ENCODE results near the gene PARD3. TPM values are rescaled to one million over a fixed set of nuclear protein-coding genes. Genes with fewer than 3 reads are reported as not detected.

PARD3 gene
- total RNA-seq, 1 donor from 2014 or later: 88.7 TPM

GRCh38 chr10:34206078-34206934 lies 608.8 kb downstream of the PARD3 start:
- H3K9me3 ChIP-seq (ENCODE audit: control insufficient read depth in 3 of 3, low read length in 3 of 3): no peaks in the 10 kb centered on the region
- peaks cover 0 to 3% (median 0%) of the 10 kb centered on the region in 3 donors for H3K36me3 ChIP-seq (ENCODE audit: control insufficient read depth in 3 of 3, insufficient read depth in 3 of 3, low read length in 3 of 3)
- no peak overlapping the region for H3K27ac ChIP-seq (ENCODE audit: low read depth, low read length)
- H3K9ac ChIP-seq (ENCODE audit: low read depth in 1 of 3, low read length in 3 of 3): no peak overlapping the region
- no peaks in the 10 kb centered on the region for H3K4me1 ChIP-seq (ENCODE audit: control insufficient read depth in 3 of 3, insufficient read depth in 3 of 3, low read length in 3 of 3)
- no peak overlapping the region for H3K4me3 ChIP-seq (ENCODE audit: low read length in 3 of 3)
- no peaks in the 10 kb centered on the region for H3K27me3 ChIP-seq (ENCODE audit: control insufficient read depth in 3 of 3, insufficient read depth in 3 of 3, low read length in 3 of 3)

DNA sequence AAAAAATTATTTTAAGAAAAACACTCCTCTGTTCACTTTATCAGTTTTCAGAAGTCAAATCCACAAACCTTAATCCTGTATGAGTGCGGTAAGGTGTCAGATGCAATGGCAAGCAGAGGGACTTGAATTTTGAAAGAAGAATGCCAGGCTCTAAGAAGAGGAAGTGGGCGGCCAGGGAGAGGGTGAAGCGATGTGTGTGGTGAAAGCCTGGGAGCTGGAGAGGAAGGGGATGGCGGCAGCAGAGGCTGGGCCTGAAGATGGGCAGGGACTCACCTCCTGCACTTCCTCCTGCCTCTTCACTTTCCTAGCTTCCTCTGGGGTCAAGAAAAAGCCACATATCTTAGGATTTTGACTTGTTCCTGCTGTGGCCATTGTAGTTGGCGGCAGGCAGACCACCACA lies 609.6 kb downstream of the PARD3 start:
- H3K9ac ChIP-seq (ENCODE audit: low read depth in 1 of 3, low read length in 3 of 3): no peak overlapping the region

DNA sequence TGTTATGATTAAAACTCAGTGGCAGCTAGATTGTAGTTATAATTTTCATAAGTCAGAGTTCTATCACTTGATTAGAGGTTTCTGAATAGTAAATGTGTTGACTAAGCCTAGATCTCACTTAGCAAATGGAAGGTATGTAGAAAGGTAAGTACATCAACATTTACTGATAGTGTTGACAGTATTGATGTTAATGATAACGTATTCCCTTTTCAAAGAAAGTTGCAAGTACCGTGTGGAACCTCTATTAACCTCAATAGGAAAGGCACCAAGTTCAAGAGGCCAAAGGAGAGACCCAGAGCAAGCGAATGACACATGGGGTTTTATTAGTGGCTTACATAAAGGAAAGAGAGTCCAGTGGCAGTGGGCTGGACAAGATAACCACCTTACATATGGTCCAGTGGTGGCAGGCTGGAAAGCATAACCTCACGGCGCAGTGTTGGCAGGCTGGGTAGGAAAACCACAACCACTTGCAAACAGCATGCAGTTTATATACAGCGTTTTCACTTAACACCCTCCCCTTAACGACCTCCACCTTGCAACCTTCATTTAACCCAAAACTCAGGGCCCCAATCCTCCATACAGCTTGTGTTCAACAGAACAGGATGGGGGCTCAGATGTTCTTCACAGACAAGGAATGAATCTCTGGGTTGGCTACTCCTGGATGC lies 611.0 kb downstream of the PARD3 start:
- H3K36me3 ChIP-seq (ENCODE audit: control insufficient read depth in 3 of 3, insufficient read depth in 3 of 3, low read length in 3 of 3): no peaks in the 10 kb centered on the region

More for the DNA sequence above, 609.6 kb downstream of the PARD3 start:
- H3K36me3 ChIP-seq (ENCODE audit: control insufficient read depth in 3 of 3, insufficient read depth in 3 of 3, low read length in 3 of 3): peaks cover 0 to 3% (median 0%) of the 10 kb centered on the region in 3 donors
- H3K27me3 ChIP-seq (ENCODE audit: control insufficient read depth in 3 of 3, insufficient read depth in 3 of 3, low read length in 3 of 3): no peaks in the 10 kb centered on the region
- no peak overlapping the region for H3K4me3 ChIP-seq (ENCODE audit: low read length in 3 of 3)
- no peak overlapping the region for H3K27ac ChIP-seq (ENCODE audit: low read depth, low read length)
- H3K4me1 ChIP-seq (ENCODE audit: control insufficient read depth in 3 of 3, insufficient read depth in 3 of 3, low read length in 3 of 3): peaks cover 0 to 3% (median 0%) of the 10 kb centered on the region in 3 donors
- H3K9me3 ChIP-seq (ENCODE audit: control insufficient read depth in 3 of 3, low read length in 3 of 3): no peaks in the 10 kb centered on the region

GRCh38 chr10:34200355-34200901 lies 614.7 kb downstream of the PARD3 start:
- H3K9me3 ChIP-seq (ENCODE audit: control insufficient read depth in 3 of 3, low read length in 3 of 3): no peaks in the 10 kb centered on the region
- H3K27ac ChIP-seq (ENCODE audit: low read depth, low read length): no peak overlapping the region
- no peak overlapping the region for H3K4me3 ChIP-seq (ENCODE audit: low read length in 3 of 3)
- no peaks in the 10 kb centered on the region for H3K27me3 ChIP-seq (ENCODE audit: control insufficient read depth in 3 of 3, insufficient read depth in 3 of 3, low read length in 3 of 3)
- peaks cover 0 to 4% (median 0%) of the 10 kb centered on the region in 3 donors for H3K4me1 ChIP-seq (ENCODE audit: control insufficient read depth in 3 of 3, insufficient read depth in 3 of 3, low read length in 3 of 3)
- peak overlapping the region in 1 of 3 donors; percentile 18 for H3K9ac ChIP-seq (ENCODE audit: low read depth in 1 of 3, low read length in 3 of 3)
- H3K36me3 ChIP-seq (ENCODE audit: control insufficient read depth in 3 of 3, insufficient read depth in 3 of 3, low read length in 3 of 3): no peaks in the 10 kb centered on the region

More for the DNA sequence above, 611.0 kb downstream of the PARD3 start:
- Histone ChIP-seq H3K4me3 (ENCODE audit: low read length in 3 of 3) (no peak overlapping the region), H3K4me1 (ENCODE audit: control insufficient read depth in 3 of 3, insufficient read depth in 3 of 3, low read length in 3 of 3) (peaks cover 0 to 4% (median 0%) of the 10 kb centered on the region in 3 donors), H3K9ac (ENCODE audit: low read depth in 1 of 3, low read length in 3 of 3) (no peak overlapping the region), H3K27me3 (ENCODE audit: control insufficient read depth in 3 of 3, insufficient read depth in 3 of 3, low read length in 3 of 3) (no peaks in the 10 kb centered on the region), H3K27ac (ENCODE audit: low read depth, low read length) (no peak overlapping the region), H3K9me3 (ENCODE audit: control insufficient read depth in 3 of 3, low read length in 3 of 3) (no peaks in the 10 kb centered on the region)

DNA sequence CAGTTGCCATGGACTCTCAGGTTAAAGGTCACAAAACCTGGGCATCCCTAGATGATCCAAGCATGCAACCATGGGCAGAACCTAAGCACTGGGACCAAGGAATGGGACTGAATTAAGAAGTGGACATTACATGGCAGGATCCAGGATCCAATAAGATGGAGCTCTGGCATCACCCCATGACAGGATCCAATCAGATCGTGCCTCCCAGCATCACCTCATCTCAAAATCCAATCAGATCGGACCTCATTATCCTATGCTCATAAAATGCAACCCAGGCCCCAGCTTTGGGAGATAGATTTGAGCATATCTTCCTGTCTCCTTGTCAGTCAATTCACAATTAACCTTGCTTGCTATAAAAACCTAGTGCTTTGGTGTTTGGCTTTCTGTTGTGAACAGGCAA lies 616.1 kb downstream of the PARD3 start:
- H3K9ac ChIP-seq (ENCODE audit: low read depth in 1 of 3, low read length in 3 of 3): no peak overlapping the region
- no peaks in the 10 kb centered on the region for H3K9me3 ChIP-seq (ENCODE audit: control insufficient read depth in 3 of 3, low read length in 3 of 3)
- no peaks in the 10 kb centered on the region for H3K36me3 ChIP-seq (ENCODE audit: control insufficient read depth in 3 of 3, insufficient read depth in 3 of 3, low read length in 3 of 3)
- H3K4me1 ChIP-seq (ENCODE audit: control insufficient read depth in 3 of 3, insufficient read depth in 3 of 3, low read length in 3 of 3): peaks cover 0 to 4% (median 0%) of the 10 kb centered on the region in 3 donors
- H3K4me3 ChIP-seq (ENCODE audit: low read length in 3 of 3): no peak overlapping the region
- H3K27ac ChIP-seq (ENCODE audit: low read depth, low read length): no peak overlapping the region
- H3K27me3 ChIP-seq (ENCODE audit: control insufficient read depth in 3 of 3, insufficient read depth in 3 of 3, low read length in 3 of 3): no peaks in the 10 kb centered on the region

DNA sequence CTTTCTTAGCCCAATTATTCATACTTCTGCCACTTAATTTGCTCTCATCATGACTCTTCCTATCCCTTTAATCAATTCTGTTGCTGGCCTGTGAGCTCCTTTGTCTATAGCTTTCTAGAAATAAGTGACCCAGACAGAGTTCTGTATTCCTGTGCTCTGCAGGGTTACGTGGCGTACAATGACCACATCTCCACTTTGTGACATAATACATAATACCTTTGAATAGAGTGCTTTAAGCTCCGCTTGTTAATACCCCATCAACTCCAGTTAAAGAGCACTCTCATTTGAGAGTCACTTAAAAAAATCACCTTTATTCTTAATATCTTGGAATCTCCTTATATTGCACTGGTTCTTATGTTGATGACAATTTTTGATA lies 619.0 kb downstream of the PARD3 start:
- Histone ChIP-seq H3K36me3 (ENCODE audit: control insufficient read depth in 3 of 3, insufficient read depth in 3 of 3, low read length in 3 of 3) (no peaks in the 10 kb centered on the region), H3K9me3 (ENCODE audit: control insufficient read depth in 3 of 3, low read length in 3 of 3) (no peaks in the 10 kb centered on the region), H3K9ac (ENCODE audit: low read depth in 1 of 3, low read length in 3 of 3) (no peak overlapping the region)

GRCh38 chr10:34195364-34196057 lies 619.6 kb downstream of the PARD3 start:
- Histone ChIP-seq H3K4me1 (ENCODE audit: control insufficient read depth in 3 of 3, insufficient read depth in 3 of 3, low read length in 3 of 3) (peaks cover 0 to 1% (median 0%) of the 10 kb centered on the region in 3 donors), H3K4me3 (ENCODE audit: low read length in 3 of 3) (no peak overlapping the region), H3K27me3 (ENCODE audit: control insufficient read depth in 3 of 3, insufficient read depth in 3 of 3, low read length in 3 of 3) (no peaks in the 10 kb centered on the region)

More for the DNA sequence above, 619.0 kb downstream of the PARD3 start:
- Histone ChIP-seq H3K27ac (ENCODE audit: low read depth, low read length) (no peak overlapping the region), H3K27me3 (ENCODE audit: control insufficient read depth in 3 of 3, insufficient read depth in 3 of 3, low read length in 3 of 3) (no peaks in the 10 kb centered on the region), H3K4me3 (ENCODE audit: low read length in 3 of 3) (no peak overlapping the region), H3K4me1 (ENCODE audit: control insufficient read depth in 3 of 3, insufficient read depth in 3 of 3, low read length in 3 of 3) (peaks cover 0 to 4% (median 0%) of the 10 kb centered on the region in 3 donors)

GRCh38 chr10:34193931-34194626 lies 621.0 kb downstream of the PARD3 start:
- no peaks in the 10 kb centered on the region for H3K36me3 ChIP-seq (ENCODE audit: control insufficient read depth in 3 of 3, insufficient read depth in 3 of 3, low read length in 3 of 3)
- H3K27ac ChIP-seq (ENCODE audit: low read depth, low read length): no peak overlapping the region
- H3K27me3 ChIP-seq (ENCODE audit: control insufficient read depth in 3 of 3, insufficient read depth in 3 of 3, low read length in 3 of 3): no peaks in the 10 kb centered on the region
- no peak overlapping the region for H3K9ac ChIP-seq (ENCODE audit: low read depth in 1 of 3, low read length in 3 of 3)
- no peaks in the 10 kb centered on the region for H3K9me3 ChIP-seq (ENCODE audit: control insufficient read depth in 3 of 3, low read length in 3 of 3)
- no peak overlapping the region for H3K4me3 ChIP-seq (ENCODE audit: low read length in 3 of 3)
- no peaks in the 10 kb centered on the region for H3K4me1 ChIP-seq (ENCODE audit: control insufficient read depth in 3 of 3, insufficient read depth in 3 of 3, low read length in 3 of 3)

More at GRCh38 chr10:34195364-34196057, 619.6 kb downstream of the PARD3 start:
- Histone ChIP-seq H3K9ac (ENCODE audit: low read depth in 1 of 3, low read length in 3 of 3) (no peak overlapping the region), H3K36me3 (ENCODE audit: control insufficient read depth in 3 of 3, insufficient read depth in 3 of 3, low read length in 3 of 3) (no peaks in the 10 kb centered on the region), H3K27ac (ENCODE audit: low read depth, low read length) (no peak overlapping the region), H3K9me3 (ENCODE audit: control insufficient read depth in 3 of 3, low read length in 3 of 3) (no peaks in the 10 kb centered on the region)

- Histone ChIP-seq H3K4me1 (ENCODE audit: control insufficient read depth in 3 of 3, insufficient read depth in 3 of 3, low read length in 3 of 3) (no peaks in the 10 kb centered on the region), H3K9me3 (ENCODE audit: control insufficient read depth in 3 of 3, low read length in 3 of 3) (no peaks in the 10 kb centered on the region), H3K9ac (ENCODE audit: low read depth in 1 of 3, low read length in 3 of 3) (no peak overlapping the region), H3K27me3 (ENCODE audit: control insufficient read depth in 3 of 3, insufficient read depth in 3 of 3, low read length in 3 of 3) (no peaks in the 10 kb centered on the region), H3K36me3 (ENCODE audit: control insufficient read depth in 3 of 3, insufficient read depth in 3 of 3, low read length in 3 of 3) (no peaks in the 10 kb centered on the region), H3K27ac (ENCODE audit: low read depth, low read length) (no peak overlapping the region), H3K4me3 (ENCODE audit: low read length in 3 of 3) (no peak overlapping the region)
Observed at GRCh38 chr10:34192646-34193045, 622.5 kb downstream of the PARD3 start.

Measured in skeletal muscle tissue (tissue), 4 donors.